ENCODE data around the gene LRP1. TPM values are rescaled to one million over a fixed set of nuclear protein-coding genes. Genes with fewer than 3 reads are reported as not detected.

The LRP1 gene
- total and polyA plus RNA-seq, 2 of the 13 experiments (the other 11 are each of a cell fraction or from before 2014, with no cell fraction given), result 14.7 to 30.8 TPM

DNA sequence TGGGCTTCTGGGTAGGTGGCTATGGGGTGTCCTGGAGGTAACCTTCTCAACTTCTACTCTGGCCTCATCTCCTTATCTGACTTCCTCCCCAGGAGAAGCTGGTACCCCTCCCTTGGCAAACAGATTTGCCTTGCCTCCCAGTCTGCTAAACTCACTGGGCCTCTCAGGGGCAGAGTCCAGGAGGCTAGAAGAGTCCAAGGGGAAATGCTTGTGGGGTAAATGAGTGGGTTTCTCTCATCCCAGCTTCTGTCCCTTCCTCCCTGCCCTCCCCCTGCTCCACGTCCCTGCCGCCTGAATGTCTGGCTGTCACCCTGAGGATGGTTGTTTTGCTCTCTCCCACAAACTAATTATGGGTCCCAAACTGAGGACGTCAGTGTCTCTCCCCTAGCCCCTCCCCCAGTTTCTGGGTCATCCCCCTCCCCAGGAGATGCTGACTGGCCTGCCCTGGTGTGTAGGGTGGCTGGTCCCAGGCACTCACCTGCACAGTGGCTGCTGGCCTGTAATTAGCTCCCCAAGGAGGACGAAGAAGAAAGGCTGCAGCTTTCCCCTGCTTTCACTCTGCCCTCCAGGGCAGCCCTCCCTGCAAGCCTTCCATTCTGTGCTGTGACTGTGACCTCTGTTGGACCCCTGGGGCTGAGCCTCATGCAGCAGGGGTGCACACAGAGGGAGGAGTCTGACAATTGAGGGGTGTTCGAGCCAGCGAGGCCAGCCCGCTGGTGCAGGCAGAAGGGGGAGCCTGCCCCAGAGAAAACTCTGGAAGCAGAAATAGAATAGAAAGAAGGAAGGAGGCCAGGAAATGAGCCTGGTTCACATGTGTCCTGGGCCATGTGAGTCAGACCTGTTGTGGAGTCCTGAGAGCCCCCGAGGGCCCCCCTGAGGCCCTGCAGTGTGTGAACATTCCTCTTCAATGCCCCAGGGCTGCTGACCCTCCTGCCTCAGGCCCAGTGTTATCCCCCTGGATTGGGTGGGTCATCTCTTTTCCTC is 19.0 kb downstream of the LRP1 start, which contains the start of gene LRP1-AS (continued):
- TF ChIP-seq NFIC (IDR thresholded peaks at IDR 0.05; ENCODE audit: low read length), result no peak
- no peak for TF ChIP-seq SAFB2 (CRISPR knock-in tag; IDR thresholded peaks at IDR 0.05; ENCODE audit: borderline replicate concordance, low read depth)
- TF ChIP-seq, protein P1, sequence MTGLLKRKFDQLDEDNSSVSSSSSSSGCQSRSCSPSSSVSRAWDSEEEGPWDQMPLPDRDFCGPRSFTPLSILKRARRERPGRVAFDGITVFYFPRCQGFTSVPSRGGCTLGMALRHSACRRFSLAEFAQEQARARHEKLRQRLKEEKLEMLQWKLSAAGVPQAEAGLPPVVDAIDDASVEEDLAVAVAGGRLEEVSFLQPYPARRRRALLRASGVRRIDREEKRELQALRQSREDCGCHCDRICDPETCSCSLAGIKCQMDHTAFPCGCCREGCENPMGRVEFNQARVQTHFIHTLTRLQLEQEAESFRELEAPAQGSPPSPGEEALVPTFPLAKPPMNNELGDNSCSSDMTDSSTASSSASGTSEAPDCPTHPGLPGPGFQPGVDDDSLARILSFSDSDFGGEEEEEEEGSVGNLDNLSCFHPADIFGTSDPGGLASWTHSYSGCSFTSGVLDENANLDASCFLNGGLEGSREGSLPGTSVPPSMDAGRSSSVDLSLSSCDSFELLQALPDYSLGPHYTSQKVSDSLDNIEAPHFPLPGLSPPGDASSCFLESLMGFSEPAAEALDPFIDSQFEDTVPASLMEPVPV (CRISPR knock-in tag; IDR thresholded peaks at IDR 0.05), result no peak
- TF ChIP-seq ZNF180 (CRISPR knock-in tag; IDR thresholded peaks at IDR 0.05; ENCODE audit: borderline replicate concordance, low read depth), result no peak
- no peak for TF ChIP-seq ZNF772 (CRISPR knock-in tag; IDR thresholded peaks at IDR 0.05)
- TF ChIP-seq PAWR (CRISPR knock-in tag; IDR thresholded peaks at IDR 0.05; ENCODE audit: borderline replicate concordance), result no peak
- no peak for TF ChIP-seq ADNP (CRISPR knock-in tag; IDR thresholded peaks at IDR 0.05)
- no peak for TF ChIP-seq SRSF9 (IDR thresholded peaks at IDR 0.05; ENCODE audit: borderline replicate concordance, insufficient read depth, low read depth, low read length, poor library complexity, severe bottlenecking)
- TF ChIP-seq ZMYM4 (CRISPR knock-in tag; IDR thresholded peaks at IDR 0.05), result no peak
- no peak for TF ChIP-seq MEIS1 (CRISPR knock-in tag; IDR thresholded peaks at IDR 0.05; ENCODE audit: borderline replicate concordance)
- TF ChIP-seq ZBTB42 (CRISPR knock-in tag; IDR thresholded peaks at IDR 0.05), result no peak
- no peak for TF ChIP-seq ZNF326 (CRISPR knock-in tag; IDR thresholded peaks at IDR 0.05; ENCODE audit: borderline replicate concordance)
- TF ChIP-seq DPF2 (CRISPR knock-in tag; IDR thresholded peaks at IDR 0.05; ENCODE audit: borderline replicate concordance, low read depth), result peak; percentile 42; the same call in 1 of the 2 replicates
- TF ChIP-seq, protein P2, sequence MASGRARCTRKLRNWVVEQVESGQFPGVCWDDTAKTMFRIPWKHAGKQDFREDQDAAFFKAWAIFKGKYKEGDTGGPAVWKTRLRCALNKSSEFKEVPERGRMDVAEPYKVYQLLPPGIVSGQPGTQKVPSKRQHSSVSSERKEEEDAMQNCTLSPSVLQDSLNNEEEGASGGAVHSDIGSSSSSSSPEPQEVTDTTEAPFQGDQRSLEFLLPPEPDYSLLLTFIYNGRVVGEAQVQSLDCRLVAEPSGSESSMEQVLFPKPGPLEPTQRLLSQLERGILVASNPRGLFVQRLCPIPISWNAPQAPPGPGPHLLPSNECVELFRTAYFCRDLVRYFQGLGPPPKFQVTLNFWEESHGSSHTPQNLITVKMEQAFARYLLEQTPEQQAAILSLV (CRISPR knock-in tag; IDR thresholded peaks at IDR 0.05; ENCODE audit: borderline replicate concordance), result peak; percentile 34; the same call in 1 of the 2 replicates
- TF ChIP-seq ZNF143 (CRISPR knock-in tag; IDR thresholded peaks at IDR 0.05), result peak; percentile 58; the same call in 1 of the 2 replicates
- TF ChIP-seq YY1 (IDR thresholded peaks at IDR 0.05; ENCODE audit: insufficient read depth, insufficient replicate concordance, low read depth, low read length), result no peak
- TF ChIP-seq ZNF598 (CRISPR knock-in tag; IDR thresholded peaks at IDR 0.05; ENCODE audit: borderline replicate concordance), result no peak
- no peak for TF ChIP-seq RELA (CRISPR knock-in tag; IDR thresholded peaks at IDR 0.05)
- no peak for TF ChIP-seq ZNF550 (CRISPR knock-in tag; IDR thresholded peaks at IDR 0.05; ENCODE audit: borderline replicate concordance)
- TF ChIP-seq, protein P3, sequence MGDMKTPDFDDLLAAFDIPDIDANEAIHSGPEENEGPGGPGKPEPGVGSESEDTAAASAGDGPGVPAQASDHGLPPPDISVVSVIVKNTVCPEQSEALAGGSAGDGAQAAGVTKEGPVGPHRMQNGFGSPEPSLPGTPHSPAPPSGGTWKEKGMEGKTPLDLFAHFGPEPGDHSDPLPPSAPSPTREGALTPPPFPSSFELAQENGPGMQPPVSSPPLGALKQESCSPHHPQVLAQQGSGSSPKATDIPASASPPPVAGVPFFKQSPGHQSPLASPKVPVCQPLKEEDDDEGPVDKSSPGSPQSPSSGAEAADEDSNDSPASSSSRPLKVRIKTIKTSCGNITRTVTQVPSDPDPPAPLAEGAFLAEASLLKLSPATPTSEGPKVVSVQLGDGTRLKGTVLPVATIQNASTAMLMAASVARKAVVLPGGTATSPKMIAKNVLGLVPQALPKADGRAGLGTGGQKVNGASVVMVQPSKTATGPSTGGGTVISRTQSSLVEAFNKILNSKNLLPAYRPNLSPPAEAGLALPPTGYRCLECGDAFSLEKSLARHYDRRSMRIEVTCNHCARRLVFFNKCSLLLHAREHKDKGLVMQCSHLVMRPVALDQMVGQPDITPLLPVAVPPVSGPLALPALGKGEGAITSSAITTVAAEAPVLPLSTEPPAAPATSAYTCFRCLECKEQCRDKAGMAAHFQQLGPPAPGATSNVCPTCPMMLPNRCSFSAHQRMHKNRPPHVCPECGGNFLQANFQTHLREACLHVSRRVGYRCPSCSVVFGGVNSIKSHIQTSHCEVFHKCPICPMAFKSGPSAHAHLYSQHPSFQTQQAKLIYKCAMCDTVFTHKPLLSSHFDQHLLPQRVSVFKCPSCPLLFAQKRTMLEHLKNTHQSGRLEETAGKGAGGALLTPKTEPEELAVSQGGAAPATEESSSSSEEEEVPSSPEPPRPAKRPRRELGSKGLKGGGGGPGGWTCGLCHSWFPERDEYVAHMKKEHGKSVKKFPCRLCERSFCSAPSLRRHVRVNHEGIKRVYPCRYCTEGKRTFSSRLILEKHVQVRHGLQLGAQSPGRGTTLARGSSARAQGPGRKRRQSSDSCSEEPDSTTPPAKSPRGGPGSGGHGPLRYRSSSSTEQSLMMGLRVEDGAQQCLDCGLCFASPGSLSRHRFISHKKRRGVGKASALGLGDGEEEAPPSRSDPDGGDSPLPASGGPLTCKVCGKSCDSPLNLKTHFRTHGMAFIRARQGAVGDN (CRISPR knock-in tag; IDR thresholded peaks at IDR 0.05), result peak; percentile 69

Measured in HepG2 (cell line).